HG03520 (cell line): ENCODE measurements around the gene BTG2.
"Not testable (repeated sequence)": the region's sequence is repeated elsewhere in the genome, so short reads cannot be mapped to it uniquely, and the experiment has no call there.

Experiments
- ATAC-seq: cut with Tn5 transposase; IDR thresholded peaks from one replicate; pipeline ENCODE4 v1.9.1; 2021; ENCODE audit warnings: mild to moderate bottlenecking, moderate library complexity; ENCODE audit not compliant: unreplicated experiment

BTG2 gene

GRCh38 chr1:203290261-203291089, 14.8 kb upstream of the BTG2 start:
- ATAC-seq = peak; percentile 32

GRCh38 chr1:203291201-203292096, 13.9 kb upstream of the BTG2 start:
- no peak for ATAC-seq

- no peak for ATAC-seq
Observed at GRCh38 chr1:203295796-203296195, 9.5 kb upstream of the BTG2 start.

GRCh38 chr1:203296460-203297073, 8.8 kb upstream of the BTG2 start:
- no peak for ATAC-seq

- ATAC-seq = no peak
Observed at GRCh38 chr1:203299169-203299568, 6.2 kb upstream of the BTG2 start.

GRCh38 chr1:203299719-203300429, 5.4 kb upstream of the BTG2 start:
- ATAC-seq = not testable (repeated sequence)

- no peak for ATAC-seq
Observed at GRCh38 chr1:203300441-203301330, 4.6 kb upstream of the BTG2 start.

- no peak for ATAC-seq
Observed at GRCh38 chr1:203301331-203301668, 4.0 kb upstream of the BTG2 start.

GRCh38 chr1:203302456-203302855, 2.9 kb upstream of the BTG2 start:
- ATAC-seq = no peak

- no peak for ATAC-seq
Observed at GRCh38 chr1:203302894-203303293, 2.4 kb upstream of the BTG2 start.

GRCh38 chr1:203304391-203304918, 864 bp upstream of the BTG2 start:
- ATAC-seq = no peak

GRCh38 chr1:203305809-203306088, 430 bp downstream of the BTG2 start:
- no peak for ATAC-seq

- no peak for ATAC-seq
Observed at GRCh38 chr1:203306089-203306964, 1.0 kb downstream of the BTG2 start.

GRCh38 chr1:203306965-203307541, 1.7 kb downstream of the BTG2 start:
- ATAC-seq = no peak

GRCh38 chr1:203307641-203308126, 2.4 kb downstream of the BTG2 start:
- ATAC-seq = no peak

GRCh38 chr1:203308328-203308922, 3.1 kb downstream of the BTG2 start:
- no peak for ATAC-seq

- no peak for ATAC-seq
Observed at GRCh38 chr1:203308923-203309331, 3.6 kb downstream of the BTG2 start.
